Natural killer cell (primary cell): Measurements from ENCODE around the gene NDUFS6. TPM values are rescaled to one million over a fixed set of nuclear protein-coding genes. Genes with fewer than 3 reads are reported as not detected.
"Not testable (repeated sequence)": the region's sequence is repeated elsewhere in the genome, so short reads cannot be mapped to it uniquely, and the experiment has no call there.

Experiments used
- ATAC-seq, 3 donors: fragments of 150-1000 bp in 2 of 3; fragments of 200-7000 bp in 1 of 3; cut with Tn5 transposase; 1 replicate in 1 of 3; 2 replicates in 2 of 3; pipeline ENCODE4 v1.10.0; 2021; ENCODE audit warnings: mild to moderate bottlenecking in 2 of 3, moderate library complexity in 2 of 3
- DNase-seq, 2 donors: peaks; one replicate each; pipeline versions ENCODE4 v3.0.0 to v3.0.0-alpha.2; 2013 to 2021; ENCODE audit warnings: mixed read lengths in 1 of 2
- H3K27ac ChIP-seq: one replicate; pipeline ENCODE4 v1.5.1; 2013; ENCODE audit warnings: mild to moderate bottlenecking, low read length
- H3K27me3 ChIP-seq: one replicate; pipeline ENCODE4 v1.6.1; 2013; ENCODE audit warnings: low read length; ENCODE audit not compliant: control insufficient read depth, insufficient read depth
- H3K36me3 ChIP-seq: one replicate; pipeline ENCODE4 v1.6.1; 2013; ENCODE audit warnings: low read length; ENCODE audit not compliant: control insufficient read depth, insufficient read depth
- H3K4me1 ChIP-seq: one replicate; pipeline ENCODE4 v1.6.1; 2013; ENCODE audit warnings: low read length; ENCODE audit not compliant: control insufficient read depth, insufficient read depth
- H3K4me3 ChIP-seq: one replicate; pipeline ENCODE4 v1.5.1; 2013; ENCODE audit warnings: low read length
- H3K9me3 ChIP-seq: one replicate; pipeline ENCODE4 v1.6.1; 2013; ENCODE audit warnings: low read length; ENCODE audit not compliant: control insufficient read depth, insufficient read depth
- H3K27ac Mint-ChIP-seq, 2 donors: one replicate each; pipeline ENCODE4 v1.8.0; 2022; ENCODE audit warnings: mild to moderate bottlenecking in 2 of 2, mixed read lengths in 2 of 2, moderate library complexity in 1 of 2
- H3K27me3 Mint-ChIP-seq, 2 donors: one replicate each; pipeline ENCODE4 v1.8.0; 2022; ENCODE audit warnings: low read depth in 2 of 2, mixed read lengths in 2 of 2
- H3K36me3 Mint-ChIP-seq: one replicate; pipeline ENCODE4 v1.8.0; 2022; ENCODE audit warnings: mixed read lengths
- H3K4me1 Mint-ChIP-seq, 2 donors: one replicate each; pipeline ENCODE4 v1.8.0; 2022; ENCODE audit warnings: mixed read lengths in 2 of 2
- H3K4me3 Mint-ChIP-seq: one replicate; pipeline ENCODE4 v1.8.0; 2022; ENCODE audit warnings: mild to moderate bottlenecking, moderate library complexity, mixed read lengths
- H3K9me3 Mint-ChIP-seq, 2 donors: one replicate each; pipeline ENCODE4 v1.8.0; 2022; ENCODE audit warnings: mixed read lengths in 2 of 2
- CTCF ChIP-seq: fragments of 200-600 bp; IDR thresholded peaks from one replicate; pipeline ENCODE4 v1.8.0; 2022; ENCODE audit warnings: antibody characterized with exemption
- WGBS: methylation state at CpG from one replicate; pipeline ENCODE4 v1.1.7; 2013; ENCODE audit warnings: missing lambda C conversion rate; ENCODE audit not compliant: insufficient coverage; 5-methylcytosine and 5-hydroxymethylcytosine counted together
- intact Hi-C: fragments of 100-400 bp; cut with micrococcal nuclease; formaldehyde crosslinking; loops from one replicate; pipeline ENCODE4 v1.14.2; 2022
- total RNA-seq, 4 donors: library from RNA; stranded (reverse); fragments of 120-200 nt in 1 of 4; gene quantifications; one replicate each; pipeline versions ENCODE4 v1.2.3 to v1.2.4, GENCODE V29; 2013 to 2022

NDUFS6 gene
- total RNA-seq, 3 donors from 2014 or later (not counting 1 experiment from before 2014, with no cell fraction given): 19.2 to 25.9 (median 22.5) TPM

DNA sequence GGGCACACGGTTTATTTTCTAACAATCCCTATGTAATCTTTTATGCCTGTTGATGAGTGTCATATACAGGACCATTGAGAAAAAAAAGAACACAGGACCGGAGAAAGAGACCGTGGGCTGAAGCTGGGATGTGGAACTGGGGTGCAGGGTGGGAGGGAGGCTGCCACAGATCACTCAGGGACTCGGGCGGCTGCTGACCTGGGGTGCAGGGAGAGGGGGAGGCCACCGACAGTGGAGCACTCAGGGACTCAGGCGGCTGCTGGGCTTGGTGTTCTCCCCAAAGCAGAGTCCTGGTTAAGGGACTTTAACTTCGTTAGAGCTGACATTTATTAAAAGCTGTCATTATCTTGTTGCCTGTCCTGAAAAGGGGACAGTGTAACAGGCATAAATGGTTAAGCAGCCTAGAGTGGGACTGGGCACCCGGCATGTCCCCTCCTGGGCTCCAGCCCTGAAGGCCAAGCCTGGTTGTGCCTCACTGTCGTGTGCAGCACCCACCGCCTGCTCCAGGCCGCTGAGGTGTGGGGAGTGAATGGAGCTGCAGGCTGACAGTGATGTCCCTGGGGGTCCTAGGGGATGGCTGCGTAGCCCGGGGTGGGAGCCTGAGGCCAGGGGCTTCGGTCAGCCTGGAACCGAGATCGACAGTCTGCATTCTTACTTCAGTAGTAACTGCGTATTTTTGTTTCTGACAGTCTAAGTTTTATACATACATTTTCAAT is 14.0 kb downstream of the NDUFS6 start:
- no peak for TF ChIP-seq CTCF
- H3K9me3 Mint-ChIP-seq: no peaks in the 10 kb centered on the region
- no peak overlapping the region for H3K27ac Mint-ChIP-seq
- Histone ChIP-seq H3K4me3 (no peak overlapping the region), H3K27ac (no peak overlapping the region), H3K36me3 (peaks cover 74% of the 10 kb centered on the region), H3K4me1 (no peaks in the 10 kb centered on the region), H3K9me3 (no peaks in the 10 kb centered on the region), H3K27me3 (no peaks in the 10 kb centered on the region)
- intact Hi-C loops: no loop called here
- peaks cover 7% of the 10 kb centered on the region in 2 donors for H3K4me1 Mint-ChIP-seq
- no peak for ATAC-seq
- 98% methylated on average over 14 of the region's 18 CpGs for WGBS
- no peaks in the 10 kb centered on the region for H3K27me3 Mint-ChIP-seq
- peaks cover 19% of the 10 kb centered on the region for H3K36me3 Mint-ChIP-seq
- no peak overlapping the region for H3K4me3 Mint-ChIP-seq
- no peak for DNase-seq

- H3K27ac ChIP-seq: no peak overlapping the region
- Mint-ChIP-seq H3K27me3 (no peaks in the 10 kb centered on the region), H3K27ac (no peak overlapping the region), H3K9me3 (no peaks in the 10 kb centered on the region), H3K4me3 (no peak overlapping the region), H3K4me1 (peaks cover 7% of the 10 kb centered on the region in 2 donors), H3K36me3 (peaks cover 19% of the 10 kb centered on the region)
- no peaks in the 10 kb centered on the region for H3K9me3 ChIP-seq
- no peak for ATAC-seq
- TF ChIP-seq CTCF: no peak
- H3K27me3 ChIP-seq: no peaks in the 10 kb centered on the region
- DNase-seq: no peak
- H3K36me3 ChIP-seq: peaks cover 74% of the 10 kb centered on the region
- intact Hi-C loops: no loop called here
- no peaks in the 10 kb centered on the region for H3K4me1 ChIP-seq
- H3K4me3 ChIP-seq: no peak overlapping the region
- 97% methylated on average over 17 of the region's 17 CpGs for WGBS
Observed at GRCh38 chr5:1815881-1816292, 14.7 kb downstream of the NDUFS6 start.

- H3K27me3 ChIP-seq, H3K4me3 ChIP-seq, H3K9me3 Mint-ChIP-seq, H3K9me3 ChIP-seq, ATAC-seq, H3K4me1 ChIP-seq, H3K27me3 Mint-ChIP-seq, DNase-seq, H3K4me3 Mint-ChIP-seq, intact Hi-C loops, H3K27ac Mint-ChIP-seq, H3K4me1 Mint-ChIP-seq, H3K27ac ChIP-seq: not testable (repeated sequence)
- H3K36me3 Mint-ChIP-seq: peaks cover 19% of the 10 kb centered on the region
- WGBS: 97% methylated on average over 18 of the region's 18 CpGs
- peaks cover 75% of the 10 kb centered on the region for H3K36me3 ChIP-seq
Observed at GRCh38 chr5:1816495-1817089, 15.4 kb downstream of the NDUFS6 start.

DNA sequence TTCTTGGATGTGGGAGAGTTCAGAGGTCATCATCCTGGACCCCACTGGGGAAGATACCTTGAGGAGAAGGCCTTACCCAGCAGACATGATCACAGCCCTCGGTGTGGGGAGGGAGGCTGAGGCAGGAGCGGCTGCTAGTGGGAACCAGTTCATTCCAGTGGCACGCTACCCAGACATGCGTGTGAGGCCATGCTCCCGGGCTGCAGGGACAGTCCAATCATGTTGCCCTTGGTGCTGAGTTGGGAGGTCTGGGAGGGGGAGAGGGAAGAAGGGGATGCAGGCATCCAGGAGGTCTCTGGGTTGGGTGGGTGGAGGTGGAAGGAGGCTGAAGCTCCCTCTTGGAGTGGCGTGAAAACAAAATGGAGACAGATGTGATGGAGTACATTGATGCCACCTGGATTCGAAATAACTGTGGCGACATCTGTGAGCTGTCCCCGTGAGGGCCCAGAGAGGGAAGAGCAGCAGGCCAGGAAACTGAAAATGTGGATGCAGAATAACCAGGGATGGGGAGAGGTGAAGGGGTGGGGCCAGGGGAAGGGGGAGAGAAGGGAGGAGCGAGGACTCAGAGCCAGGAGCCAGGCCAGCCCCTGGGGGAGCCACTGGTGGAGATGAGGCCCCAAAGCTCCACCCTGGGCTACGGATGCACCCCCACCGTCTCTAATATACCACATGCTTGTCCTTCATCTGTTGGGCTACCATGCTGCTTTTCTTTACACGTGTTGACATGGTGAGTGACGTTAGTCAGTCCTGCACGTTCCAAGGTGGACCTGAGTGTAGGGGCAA is 16.2 kb downstream of the NDUFS6 start:
- intact Hi-C loops: no loop called here
- Mint-ChIP-seq H3K9me3 (no peaks in the 10 kb centered on the region), H3K27me3 (no peaks in the 10 kb centered on the region), H3K4me1 (peaks cover 0 to 7% of the 10 kb centered on the region in 2 donors), H3K36me3 (peaks cover 19% of the 10 kb centered on the region), H3K27ac (peak overlapping the region in 1 of 2 donors; percentile 13), H3K4me3 (no peak overlapping the region)
- H3K36me3 ChIP-seq: peaks cover 70% of the 10 kb centered on the region
- WGBS: 91% methylated on average over 15 of the region's 15 CpGs
- TF ChIP-seq CTCF: no peak
- H3K4me3 ChIP-seq: no peak overlapping the region
- H3K9me3 ChIP-seq: no peaks in the 10 kb centered on the region
- ATAC-seq (peak in 1 of 3 donors; percentile 18), DNase-seq (no peak)
- H3K27me3 ChIP-seq: no peaks in the 10 kb centered on the region
- no peak overlapping the region for H3K27ac ChIP-seq
- H3K4me1 ChIP-seq: no peaks in the 10 kb centered on the region
